Measurements from ENCODE around the gene OR1J1.

OR1J1 gene, protein sequence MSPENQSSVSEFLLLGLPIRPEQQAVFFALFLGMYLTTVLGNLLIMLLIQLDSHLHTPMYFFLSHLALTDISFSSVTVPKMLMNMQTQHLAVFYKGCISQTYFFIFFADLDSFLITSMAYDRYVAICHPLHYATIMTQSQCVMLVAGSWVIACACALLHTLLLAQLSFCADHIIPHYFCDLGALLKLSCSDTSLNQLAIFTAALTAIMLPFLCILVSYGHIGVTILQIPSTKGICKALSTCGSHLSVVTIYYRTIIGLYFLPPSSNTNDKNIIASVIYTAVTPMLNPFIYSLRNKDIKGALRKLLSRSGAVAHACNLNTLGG

DNA sequence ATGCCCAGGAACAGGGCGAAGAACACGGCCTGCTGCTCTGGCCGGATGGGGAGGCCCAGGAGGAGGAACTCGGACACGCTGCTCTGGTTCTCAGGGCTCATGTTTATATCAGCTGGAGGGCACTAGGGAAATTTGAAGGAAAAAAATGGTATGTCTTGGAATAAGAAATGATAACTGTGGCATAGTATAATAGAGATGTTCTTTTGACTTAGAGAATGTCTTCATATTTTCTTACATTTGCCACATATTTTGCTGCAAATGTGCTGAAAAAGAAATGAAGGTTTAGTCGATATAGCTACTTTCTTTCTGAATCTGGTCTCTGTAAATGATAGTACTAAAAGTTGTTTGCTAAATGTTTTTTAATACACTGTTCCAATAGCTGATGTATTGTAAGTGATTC lies at the start of gene OR1J1:
OR1J1 (minus strand) TSS at position 101 of the 400 bp plus-strand sequence; CDS start at position 101, 0 bp downstream.
- no peak for DNase-seq (ENCODE audit: low spot score)

DNA sequence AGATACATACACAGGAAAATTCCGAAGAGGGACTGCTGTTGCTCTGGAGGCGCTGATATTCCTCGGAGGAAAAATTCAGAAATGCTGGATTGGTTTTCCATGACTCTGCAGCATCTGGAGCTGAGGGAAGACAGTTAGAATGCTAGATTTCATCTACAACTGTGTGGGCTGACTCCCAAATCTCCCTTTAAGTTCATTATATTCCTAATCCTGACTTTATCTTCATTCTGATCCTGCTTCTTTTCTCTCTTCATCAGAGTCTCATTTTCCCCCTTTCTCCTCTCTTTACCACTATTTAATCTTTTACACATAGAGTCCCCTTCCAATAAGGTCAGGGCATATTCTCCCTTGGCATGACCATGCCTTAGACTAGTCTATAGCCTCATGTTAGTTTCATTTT lies 49.5 kb upstream of the OR1J1 start, which contains the start of gene OR1N1:
OR1N1 (minus strand) TSS at position 101 of the 400 bp plus-strand sequence; CDS start at position 101, 0 bp downstream.
- no peak for DNase-seq (ENCODE audit: low spot score)

DNA sequence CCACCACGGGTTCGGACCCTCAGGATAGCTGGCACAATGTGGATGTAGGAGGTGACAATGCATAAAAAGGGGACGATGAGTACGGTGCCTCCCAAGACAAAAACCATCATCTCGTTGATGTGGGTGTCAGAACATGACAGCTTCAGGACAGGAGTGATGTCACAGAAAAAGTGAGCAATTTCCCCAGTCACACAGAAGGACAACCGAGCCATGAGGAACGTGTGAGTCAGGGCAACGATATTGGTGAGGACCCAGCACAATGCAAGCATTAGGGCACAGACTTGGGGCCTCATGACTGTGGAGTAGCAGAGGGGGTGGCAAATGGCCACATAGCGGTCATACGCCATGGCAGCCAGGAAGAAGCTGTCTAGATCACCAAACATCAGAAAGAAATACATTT lies 48.9 kb upstream of the OR1J1 start:
- no peak for DNase-seq (ENCODE audit: low spot score)

DNA sequence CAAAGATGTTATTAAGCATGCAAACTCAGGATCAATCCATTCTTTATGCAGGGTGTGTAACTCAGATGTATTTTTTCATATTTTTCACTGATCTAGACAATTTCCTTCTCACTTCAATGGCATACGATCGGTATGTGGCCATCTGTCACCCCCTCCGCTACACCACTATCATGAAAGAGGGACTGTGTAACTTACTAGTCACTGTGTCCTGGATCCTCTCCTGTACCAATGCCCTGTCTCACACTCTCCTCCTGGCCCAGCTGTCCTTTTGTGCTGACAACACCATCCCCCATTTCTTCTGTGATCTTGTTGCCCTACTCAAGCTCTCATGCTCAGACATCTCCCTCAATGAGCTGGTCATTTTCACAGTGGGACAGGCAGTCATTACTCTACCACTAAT lies 41.6 kb upstream of the OR1J1 start:
- no peak for DNase-seq (ENCODE audit: low spot score)

DNA sequence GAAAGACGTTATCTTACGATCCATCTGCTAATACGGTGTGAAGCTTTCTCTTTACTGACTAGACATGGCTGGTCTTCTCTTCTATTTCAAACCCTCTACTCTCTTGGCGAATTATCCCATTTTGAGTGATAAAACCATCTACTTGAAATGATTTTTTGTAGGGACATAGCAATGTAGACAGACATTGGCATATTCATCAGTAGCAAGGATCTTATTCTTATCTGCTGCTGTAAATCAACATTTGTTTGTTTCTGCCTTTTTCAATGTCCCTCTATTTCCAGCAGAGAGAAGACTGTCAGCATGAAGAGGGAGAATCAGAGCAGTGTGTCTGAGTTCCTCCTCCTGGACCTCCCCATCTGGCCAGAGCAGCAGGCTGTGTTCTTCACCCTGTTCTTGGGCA lies 41.1 kb upstream of the OR1J1 start, which contains the start of gene OR1J4:
OR1J4 (plus strand) TSS at position 301 of the 400 bp plus-strand sequence; CDS start at position 301, 0 bp downstream.
- no peak for DNase-seq (ENCODE audit: low spot score)

DNA sequence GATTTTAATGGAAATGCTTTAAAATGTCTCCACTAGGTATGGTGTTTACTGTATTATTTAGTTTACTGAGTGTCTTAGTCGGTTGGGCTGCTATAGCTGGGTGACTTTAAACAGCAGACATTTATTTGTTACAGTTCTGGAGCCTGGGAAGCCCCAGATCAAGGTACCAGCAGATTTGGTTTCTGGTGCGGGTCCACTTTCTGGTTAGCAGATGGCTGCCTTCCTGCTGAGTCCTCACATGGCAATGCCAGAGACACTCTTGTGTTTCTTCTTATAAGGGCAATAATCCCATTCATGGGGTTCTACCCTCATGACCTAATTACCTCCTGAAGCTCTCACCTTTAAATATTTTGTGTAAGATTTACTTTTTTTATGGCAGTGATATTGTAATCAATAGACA lies 40.5 kb upstream of the OR1J1 start:
- no peak for DNase-seq (ENCODE audit: low spot score)

DNA sequence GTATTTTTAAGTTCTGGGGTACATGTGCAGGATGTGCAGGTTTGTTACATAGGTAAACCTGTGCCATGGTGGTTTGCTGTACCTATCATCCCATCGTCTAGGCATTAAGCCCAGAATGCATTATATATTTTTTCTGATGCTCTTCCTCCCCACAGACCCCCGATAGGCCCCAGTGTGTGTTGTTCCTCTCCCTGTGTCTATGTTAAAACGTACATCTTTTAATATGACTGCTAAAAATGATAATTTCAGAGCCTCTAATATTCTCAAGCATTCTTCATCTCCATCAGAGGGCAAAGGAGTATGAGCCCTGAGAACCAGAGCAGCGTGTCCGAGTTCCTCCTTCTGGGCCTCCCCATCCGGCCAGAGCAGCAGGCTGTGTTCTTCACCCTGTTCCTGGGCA lies 32.8 kb upstream of the OR1J1 start, which contains the start of gene OR1J2:
OR1J2 (plus strand) TSS at position 301 of the 400 bp plus-strand sequence; CDS start at position 301, 0 bp downstream.
- no peak for DNase-seq (ENCODE audit: low spot score)

DNA sequence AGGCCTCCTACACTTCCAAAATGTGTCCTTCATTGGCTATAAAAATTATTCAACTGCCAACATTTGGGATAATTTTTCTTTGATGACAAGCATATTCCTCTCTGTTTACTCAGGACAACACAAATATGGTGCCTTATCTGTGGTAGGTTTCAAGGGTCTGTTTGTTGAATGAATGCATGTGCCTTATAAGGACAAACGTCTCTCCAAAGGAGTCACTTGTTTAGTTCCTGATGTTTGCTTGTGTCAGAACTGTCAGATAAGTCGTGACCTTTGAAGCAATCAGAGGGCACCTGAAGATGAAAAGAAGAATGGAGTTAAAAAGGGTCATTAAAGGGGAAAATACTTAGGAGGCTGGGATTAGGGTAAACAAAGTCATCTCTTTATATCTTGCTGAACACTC lies 29.2 kb upstream of the OR1J1 start:
- DNase-seq (ENCODE audit: low spot score), result no peak

DNA sequence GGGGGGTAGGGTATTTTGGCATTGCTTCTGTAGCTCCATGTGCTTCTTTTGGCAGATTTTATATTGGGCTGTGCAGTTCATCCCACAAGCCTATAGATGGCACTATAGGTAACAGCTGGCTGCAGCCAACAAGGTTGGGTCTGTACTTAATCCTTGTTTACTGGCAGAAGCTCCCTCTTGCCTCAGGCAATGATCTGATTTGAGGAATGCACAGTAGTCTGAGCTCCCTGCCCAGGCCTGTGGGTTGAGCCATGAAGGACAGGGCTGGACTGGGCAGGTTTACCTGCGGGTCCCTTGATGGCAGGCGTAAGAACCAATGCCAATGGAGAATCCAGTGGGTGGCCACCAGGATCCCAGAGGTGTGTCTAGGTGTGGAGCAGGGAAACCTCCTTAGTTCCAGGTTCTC lies 21.2 kb upstream of the OR1J1 start:
- DNase-seq (ENCODE audit: low spot score), result peak; percentile 46

DNA sequence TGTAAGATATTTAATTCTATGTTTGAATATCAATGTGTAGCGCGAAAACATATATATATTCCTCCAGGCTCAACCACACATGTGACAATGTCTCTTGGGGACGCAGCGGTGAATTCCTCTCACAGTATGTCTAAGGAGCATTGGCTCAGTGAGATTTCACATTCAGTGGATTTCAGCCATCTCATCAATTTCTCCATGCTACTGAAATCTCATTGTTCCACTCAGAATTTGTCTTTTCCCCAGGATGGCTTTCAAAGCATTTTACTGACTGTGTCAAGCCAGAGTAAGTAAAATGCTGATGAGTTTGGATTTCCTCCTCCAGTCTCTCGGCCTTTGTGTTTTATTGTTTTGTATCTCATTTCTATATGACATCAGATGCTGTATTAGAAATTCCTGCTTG lies 1.3 kb upstream of the OR1J1 start:
- DNase-seq (ENCODE audit: low spot score), result no peak

DNA sequence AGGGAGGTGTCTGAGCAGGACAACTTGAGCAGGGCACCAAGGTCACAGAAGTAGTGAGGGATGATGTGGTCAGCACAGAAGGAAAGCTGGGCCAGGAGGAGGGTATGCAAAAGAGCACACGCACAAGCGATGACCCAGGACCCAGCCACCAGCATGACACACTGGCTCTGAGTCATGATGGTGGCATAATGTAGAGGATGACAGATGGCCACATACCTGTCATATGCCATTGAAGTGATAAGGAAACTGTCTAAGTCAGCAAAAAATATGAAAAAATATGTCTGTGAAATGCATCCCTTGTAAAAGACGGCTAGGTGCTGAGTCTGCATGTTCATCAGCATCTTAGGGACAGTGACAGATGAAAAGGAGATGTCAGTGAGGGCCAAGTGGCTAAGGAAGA lies 380 bp downstream of the OR1J1 start:
- no peak for DNase-seq (ENCODE audit: low spot score)

DNA sequence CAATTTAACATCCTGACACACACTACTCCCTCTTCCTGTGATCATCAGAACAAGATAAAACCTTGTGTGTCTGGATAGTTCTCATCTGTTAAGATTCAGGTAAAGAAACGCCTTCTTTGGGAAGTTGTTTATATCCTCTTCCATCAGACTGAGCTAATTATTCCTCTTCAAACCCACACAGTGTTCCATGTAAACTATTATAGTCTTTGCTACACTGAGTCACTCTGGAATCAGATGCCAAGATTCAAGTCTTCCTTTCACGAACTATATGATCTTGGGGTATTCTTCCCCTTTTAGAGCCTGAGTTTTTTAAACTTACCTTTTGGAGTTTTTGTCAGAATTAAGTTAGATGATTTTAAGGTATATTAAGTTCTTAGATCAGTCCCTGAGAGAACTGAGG lies 2.0 kb downstream of the OR1J1 start:
- DNase-seq (ENCODE audit: low spot score), result no peak

DNA sequence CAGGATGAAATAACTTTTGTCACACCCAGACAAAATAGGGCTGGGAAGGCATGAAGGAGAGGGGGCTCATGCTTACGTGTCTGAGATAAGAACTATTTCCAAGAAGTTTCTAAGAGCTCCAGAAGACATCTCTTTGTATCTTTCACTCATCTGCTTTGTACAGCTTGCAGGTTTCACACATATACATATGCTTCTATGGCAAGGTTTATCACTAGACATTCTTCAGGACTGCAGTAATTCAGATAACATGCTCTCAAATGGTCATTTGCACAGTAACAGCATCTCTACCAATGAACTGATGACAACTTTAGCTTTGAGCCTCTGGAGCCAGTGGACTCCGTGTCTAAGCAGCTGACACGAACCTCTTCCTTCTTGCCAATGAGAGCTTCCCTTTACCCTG lies 3.2 kb downstream of the OR1J1 start:
- DNase-seq (ENCODE audit: low spot score), result no peak

DNA sequence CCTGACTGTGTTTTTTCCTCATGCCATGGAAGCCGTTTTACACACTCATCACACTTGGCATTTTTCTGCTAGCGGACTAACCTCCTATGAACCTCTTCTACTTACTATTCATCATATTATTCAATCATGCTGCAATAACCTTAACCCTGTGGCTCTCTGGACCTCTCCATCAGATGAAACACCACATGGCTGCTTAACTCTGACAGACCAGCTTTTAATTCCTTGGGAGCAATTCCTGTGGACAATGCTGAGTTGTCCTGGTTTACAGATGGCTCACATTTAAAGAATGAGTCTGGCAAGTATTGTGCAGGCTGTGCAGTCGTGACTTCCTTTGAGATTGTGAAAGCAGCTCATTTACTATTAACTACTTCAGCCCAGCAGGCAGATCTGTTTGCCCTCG lies 9.0 kb downstream of the OR1J1 start:
- DNase-seq (ENCODE audit: low spot score), result no peak

DNA sequence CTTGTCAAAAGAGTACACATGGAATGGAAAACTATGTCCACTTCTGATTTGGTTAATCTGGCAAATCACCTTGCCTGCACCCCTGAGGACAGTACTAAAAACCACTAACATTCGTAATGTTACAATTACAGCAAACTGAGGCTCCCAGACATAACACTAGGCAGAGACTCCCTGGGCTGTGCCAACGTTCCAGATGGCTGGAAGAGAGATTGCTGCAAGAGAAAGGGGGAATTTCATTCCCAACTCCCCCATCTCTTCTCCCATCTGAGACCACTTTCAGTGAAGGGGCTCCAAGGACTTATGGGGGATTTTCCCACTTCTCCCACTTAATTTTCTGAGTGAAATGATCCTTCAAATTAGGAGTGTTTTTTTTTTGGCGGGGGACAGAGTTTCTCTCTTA lies 11.3 kb downstream of the OR1J1 start:
- DNase-seq (ENCODE audit: low spot score), result no peak

DNA sequence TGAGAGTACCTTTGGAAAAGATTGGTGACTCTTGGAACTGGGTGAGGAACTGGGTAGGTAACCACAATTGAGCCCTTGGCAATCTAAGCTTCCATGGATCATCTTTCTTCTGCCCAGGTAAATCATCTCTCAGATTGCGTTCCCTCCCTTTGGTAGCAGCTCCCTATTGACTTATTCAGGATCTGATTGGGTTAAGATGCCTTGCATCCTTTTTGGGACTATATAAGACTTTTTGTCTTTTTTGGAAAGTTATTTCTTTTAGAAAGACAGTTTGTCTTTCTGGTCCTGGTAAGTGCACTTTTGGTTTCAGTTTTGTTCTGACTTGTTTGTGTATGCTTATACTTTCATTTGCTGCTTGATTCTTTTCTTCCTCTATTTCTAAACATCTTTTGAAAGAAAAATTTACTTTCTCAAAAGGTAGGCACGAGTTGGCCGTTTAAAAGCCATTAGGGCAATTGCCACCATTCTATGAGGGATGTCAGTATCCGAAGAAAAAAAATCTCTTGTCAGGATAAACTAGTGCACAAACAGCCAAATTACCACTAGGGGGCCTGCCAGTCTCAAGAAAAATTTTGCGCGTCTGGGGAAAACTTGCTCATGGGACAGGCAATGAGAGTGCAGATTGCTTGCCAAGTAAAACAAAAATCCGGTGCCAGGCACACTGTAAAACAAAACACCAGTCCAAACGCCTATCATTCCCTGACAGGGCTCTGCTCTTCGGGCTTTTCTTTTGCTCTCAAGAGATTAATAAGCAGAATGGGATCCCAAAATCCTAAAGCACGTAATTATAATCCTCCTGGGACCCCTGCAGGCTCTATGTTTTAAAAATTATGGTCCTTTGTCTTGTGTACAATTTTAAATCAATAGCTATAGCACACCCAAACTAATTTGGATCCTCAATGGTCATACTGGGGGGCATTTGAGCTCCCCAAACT lies 12.8 kb downstream of the OR1J1 start:
- DNase-seq (ENCODE audit: low spot score), result peak; percentile 51

DNA sequence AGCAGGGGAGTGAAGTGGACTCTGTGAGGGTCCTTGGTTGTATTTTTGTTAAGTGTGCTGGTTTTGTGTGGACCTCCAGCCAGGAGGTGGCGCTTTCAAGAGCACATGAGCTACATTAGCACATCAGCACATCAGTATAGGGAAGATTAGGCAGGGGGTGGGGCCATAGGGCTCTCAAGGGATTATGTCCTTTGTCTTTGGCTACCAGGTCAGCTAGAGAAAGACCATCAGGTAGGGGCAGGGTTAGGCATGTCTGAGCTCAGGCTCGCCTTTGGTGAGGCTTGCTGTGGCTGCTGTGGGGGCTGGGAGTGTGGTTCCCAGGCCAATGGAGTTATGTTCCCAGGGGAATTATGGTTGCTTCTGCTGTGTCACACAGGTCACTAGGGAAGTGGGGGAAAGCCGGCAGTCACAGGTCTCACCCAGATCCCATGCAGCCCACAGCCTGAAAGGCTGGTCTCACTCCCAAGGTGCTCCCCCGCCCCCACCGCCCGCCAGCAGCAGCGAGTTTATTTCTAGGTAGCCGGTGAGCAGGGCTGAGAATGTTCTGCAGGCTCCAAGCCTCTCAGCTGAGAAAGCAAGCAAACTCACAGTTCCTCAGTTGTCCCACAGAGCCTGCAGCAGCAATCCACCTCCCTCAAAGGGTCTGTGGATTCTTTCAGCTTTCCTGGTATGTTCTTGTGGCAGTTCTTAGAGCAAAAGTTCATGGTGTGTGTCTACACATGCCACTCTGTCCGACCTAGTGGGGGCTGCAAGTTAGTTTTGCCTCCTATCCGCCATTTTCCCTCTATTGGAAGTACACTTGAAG lies 13.7 kb downstream of the OR1J1 start:
- DNase-seq (ENCODE audit: low spot score), result peak; percentile 44

DNA sequence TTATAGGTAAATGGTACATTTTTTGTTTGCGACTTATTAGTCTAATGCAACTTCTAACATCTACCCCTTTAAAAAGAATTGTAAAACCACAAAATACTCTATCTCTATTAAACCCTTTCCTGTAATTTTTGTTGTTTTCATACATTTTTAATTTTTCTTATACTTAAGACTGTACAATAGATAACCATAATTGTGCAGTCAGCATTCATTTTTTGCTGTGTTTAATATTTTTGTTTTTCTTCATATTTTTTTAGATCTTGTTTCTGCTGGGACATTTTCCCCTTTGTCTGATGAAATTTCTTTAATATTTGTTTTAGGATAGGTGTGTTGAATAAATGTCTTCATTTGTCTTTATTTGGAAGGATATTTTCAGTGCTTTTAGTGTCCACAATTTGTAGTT lies 19.9 kb downstream of the OR1J1 start:
- no peak for DNase-seq (ENCODE audit: low spot score)

DNA sequence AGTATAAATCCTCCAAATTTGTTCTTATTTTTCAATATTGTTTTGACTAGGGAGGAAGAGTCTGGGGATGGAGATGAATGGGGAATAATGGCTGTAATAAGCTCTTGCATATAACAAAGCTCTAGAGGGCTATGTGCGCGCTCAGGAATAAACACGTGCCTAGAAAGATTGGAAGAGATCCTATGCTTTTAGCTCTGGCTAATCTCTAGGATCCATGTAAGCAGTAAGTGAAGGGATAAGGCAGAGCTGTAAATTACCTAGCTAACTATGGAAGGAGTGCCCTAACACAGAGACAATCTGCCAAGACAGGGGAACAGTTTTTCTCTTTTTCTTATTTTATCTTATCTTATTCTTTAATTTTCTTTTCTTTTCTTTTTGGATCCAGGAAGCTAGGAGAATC lies 21.6 kb downstream of the OR1J1 start:
- DNase-seq (ENCODE audit: low spot score), result no peak

DNA sequence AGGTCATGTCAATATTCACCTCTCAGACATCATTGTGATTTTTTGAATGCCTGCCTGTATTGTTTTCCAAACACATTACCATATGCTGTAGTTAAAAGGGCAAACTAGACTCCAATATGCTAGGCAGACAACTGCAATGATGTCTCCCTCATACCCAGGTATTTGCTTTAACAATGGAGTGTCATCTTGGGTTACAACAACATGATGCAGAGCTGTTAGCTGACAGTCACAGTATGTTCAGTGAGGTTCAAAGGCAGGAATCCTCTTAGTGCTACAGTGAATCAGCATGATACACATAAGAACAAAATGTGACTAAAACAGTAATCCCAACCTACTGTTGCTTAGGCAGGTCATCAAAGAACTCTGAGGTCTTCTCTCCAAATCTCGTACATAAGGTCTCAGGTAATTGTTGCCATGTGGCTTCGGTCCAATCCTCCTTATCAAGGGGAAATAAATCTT lies 24.0 kb downstream of the OR1J1 start:
- DNase-seq (ENCODE audit: low spot score), result no peak

DNA sequence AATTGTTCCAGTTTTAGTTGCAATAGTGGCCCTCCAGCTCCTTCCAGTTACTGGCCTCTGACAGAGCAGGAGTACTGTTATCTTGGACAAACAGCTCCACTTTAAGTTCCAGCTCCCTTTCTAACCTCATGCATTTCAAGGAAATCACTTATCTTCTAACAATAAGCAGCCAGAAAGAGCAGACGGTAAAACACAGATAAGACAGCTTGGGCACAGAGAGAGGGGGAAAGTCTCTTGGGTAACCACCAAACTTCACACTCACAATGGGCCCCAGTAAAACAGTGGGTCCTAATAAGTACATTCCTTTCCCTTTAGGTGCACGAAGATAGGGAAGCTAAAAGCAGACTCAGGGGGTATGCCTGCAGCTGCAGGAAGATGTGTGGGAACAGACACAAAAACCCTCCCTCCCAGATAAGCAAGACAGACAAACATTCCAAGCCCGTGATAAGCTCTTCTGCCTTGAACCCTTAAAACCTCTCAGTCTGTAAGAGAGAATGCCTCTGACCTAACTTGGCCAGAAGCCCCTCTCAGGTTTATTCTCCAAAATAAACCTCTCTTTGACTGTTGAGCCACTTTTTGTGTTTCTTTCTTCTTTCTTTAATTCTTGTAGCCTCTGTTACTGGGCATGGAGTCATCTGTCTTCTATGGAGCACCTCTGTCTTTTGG lies 30.8 kb downstream of the OR1J1 start:
- no peak for DNase-seq (ENCODE audit: low spot score)
